ENCODE data around the gene UGT1A8.

GRCh38 chr2:233674995-233675394, 57.6 kb downstream of the UGT1A8 start:
- no peak for TF ChIP-seq CTCF (IDR thresholded peaks at IDR 0.05)
- no peak for TF ChIP-seq EP300 (IDR thresholded peaks at IDR 0.05)

All from sigmoid colon (tissue), 4 donors.